ENCODE results near the gene TCEA3.

GRCh38 chr1:23434260-23434775 is 9.8 kb upstream of the TCEA3 start:
- no peak for TF ChIP-seq POLR2A (IDR thresholded peaks at IDR 0.05)
- TF ChIP-seq, protein P1, sequence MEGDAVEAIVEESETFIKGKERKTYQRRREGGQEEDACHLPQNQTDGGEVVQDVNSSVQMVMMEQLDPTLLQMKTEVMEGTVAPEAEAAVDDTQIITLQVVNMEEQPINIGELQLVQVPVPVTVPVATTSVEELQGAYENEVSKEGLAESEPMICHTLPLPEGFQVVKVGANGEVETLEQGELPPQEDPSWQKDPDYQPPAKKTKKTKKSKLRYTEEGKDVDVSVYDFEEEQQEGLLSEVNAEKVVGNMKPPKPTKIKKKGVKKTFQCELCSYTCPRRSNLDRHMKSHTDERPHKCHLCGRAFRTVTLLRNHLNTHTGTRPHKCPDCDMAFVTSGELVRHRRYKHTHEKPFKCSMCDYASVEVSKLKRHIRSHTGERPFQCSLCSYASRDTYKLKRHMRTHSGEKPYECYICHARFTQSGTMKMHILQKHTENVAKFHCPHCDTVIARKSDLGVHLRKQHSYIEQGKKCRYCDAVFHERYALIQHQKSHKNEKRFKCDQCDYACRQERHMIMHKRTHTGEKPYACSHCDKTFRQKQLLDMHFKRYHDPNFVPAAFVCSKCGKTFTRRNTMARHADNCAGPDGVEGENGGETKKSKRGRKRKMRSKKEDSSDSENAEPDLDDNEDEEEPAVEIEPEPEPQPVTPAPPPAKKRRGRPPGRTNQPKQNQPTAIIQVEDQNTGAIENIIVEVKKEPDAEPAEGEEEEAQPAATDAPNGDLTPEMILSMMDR (IDR thresholded peaks at IDR 0.05), result no peak
